HepG2 (cell line): ENCODE results near the gene CES3. TPM values are rescaled to one million over a fixed set of nuclear protein-coding genes. Genes with fewer than 3 reads are reported as not detected.

ENCODE experiments used
- FOXK1 ChIP-seq: sonication (generic); formaldehyde crosslinking; IDR thresholded peaks from 2 replicates; pipeline ENCODE4 v1.4.0; 2020; ENCODE audit warnings: low read depth, missing genetic modification reagents, borderline replicate concordance
- IKZF1 ChIP-seq: fragments of 450-650 bp; IDR thresholded peaks from 2 replicates; pipeline ENCODE4 v1.7.1; 2016
- KMT2A ChIP-seq: sonication (generic); formaldehyde crosslinking; IDR thresholded peaks from 2 replicates; pipeline ENCODE4 v1.4.0; 2020; ENCODE audit warnings: missing genetic modification reagents
- PHF5A ChIP-seq: IDR thresholded peaks from one replicate; pipeline ENCODE4 v1.6.1; 2018; ENCODE audit warnings: low read depth, missing genetic modification reagents; ENCODE audit not compliant: unreplicated experiment
- SMC3 ChIP-seq: IDR thresholded peaks from 2 replicates; pipeline ENCODE4 v1.6.1; 2011; ENCODE audit warnings: low read length, improper control_type of control experiment
- SOX6 ChIP-seq, 2 experiments: fragments of 450-650 bp in 1 of 2; sonication (generic) in 1 of 2; formaldehyde crosslinking in 1 of 2; IDR thresholded peaks; 2 replicates each; pipeline versions ENCODE4 v1.4.0 to v1.6.1; 2017 to 2020; ENCODE audit warnings: antibody characterized with exemption in 1 of 2, mild to moderate bottlenecking in 1 of 2, missing genetic modification reagents in 1 of 2
- SP4 ChIP-seq: sonication (generic); formaldehyde crosslinking; IDR thresholded peaks from 2 replicates; pipeline ENCODE4 v1.8.1; 2023; ENCODE audit warnings: mild to moderate bottlenecking, missing genetic modification reagents
- U2AF2 ChIP-seq: fragments of 200-400 bp; formaldehyde crosslinking; IDR thresholded peaks from 2 replicates; pipeline ENCODE4 v1.6.1; 2017; ENCODE audit warnings: low read depth, mild to moderate bottlenecking, low read length
- ZNF143 ChIP-seq: sonication (generic); formaldehyde crosslinking; IDR thresholded peaks from 2 replicates; pipeline ENCODE4 v1.4.0; 2020; ENCODE audit warnings: missing genetic modification reagents
- ZNF468 ChIP-seq: sonication (generic); formaldehyde crosslinking; IDR thresholded peaks from 2 replicates; pipeline ENCODE4 v1.8.0; 2022; ENCODE audit warnings: mild to moderate bottlenecking, moderate library complexity, missing genetic modification reagents
- ZNF556 ChIP-seq: sonication (generic); formaldehyde crosslinking; IDR thresholded peaks from 2 replicates; pipeline ENCODE4 v1.4.0; 2020; ENCODE audit warnings: mild to moderate bottlenecking, missing genetic modification reagents, borderline replicate concordance
- ZNF558 ChIP-seq: sonication (generic); formaldehyde crosslinking; IDR thresholded peaks from 2 replicates; pipeline ENCODE4 v1.9.0; 2022; ENCODE audit warnings: mild to moderate bottlenecking, missing genetic modification reagents, borderline replicate concordance
- ZNF652 ChIP-seq: IDR thresholded peaks from 2 replicates; pipeline ENCODE4 v1.6.1; 2016; ENCODE audit warnings: low read depth, borderline replicate concordance
- ZNF713 ChIP-seq: sonication (generic); formaldehyde crosslinking; IDR thresholded peaks from 2 replicates; pipeline ENCODE4 v1.4.0; 2020; ENCODE audit warnings: mild to moderate bottlenecking, missing genetic modification reagents
- ZNF883 ChIP-seq: sonication (generic); formaldehyde crosslinking; IDR thresholded peaks from 2 replicates; pipeline ENCODE4 v1.5.1; 2020; ENCODE audit warnings: mild to moderate bottlenecking, missing genetic modification reagents; ENCODE audit errors: not compliant biosample characterization
- polyA plus RNA-seq, 8 experiments: library from polyadenylated mRNA; depleted of rRNA in 3 of 8; stranded (reverse) in 7 of 8; unstranded in 1 of 8; fragments of >200 nt; fragmentation: Illumina TruSeq in 4 of 8; extraction: Trizol in 4 of 8; gene quantifications; 2 replicates each; pipeline versions ENCODE4 v1.2.1 to v1.2.3, GENCODE V29; 2011 to 2016; ENCODE audit warnings: low read depth in 4 of 8, missing spikeins in 1 of 8, mixed read lengths in 1 of 8; ENCODE audit not compliant: insufficient read depth in 1 of 8
- total RNA-seq, 5 experiments: library from RNA; depleted of rRNA; stranded (reverse); fragments of >200 nt; fragmentation: Illumina TruSeq; extraction: Trizol; gene quantifications; 2 replicates each; pipeline ENCODE4 v1.2.3, GENCODE V29; 2016; ENCODE audit warnings: low read depth in 1 of 5
- TF ChIP-seq, protein P1 (sequence below): sonication (generic); formaldehyde crosslinking; IDR thresholded peaks from 2 replicates; pipeline ENCODE4 v1.8.1; 2023; ENCODE audit warnings: mild to moderate bottlenecking, missing genetic modification reagents
- TF ChIP-seq, protein P2 (sequence below): sonication (generic); formaldehyde crosslinking; IDR thresholded peaks from 2 replicates; pipeline ENCODE4 v1.5.1; 2020; ENCODE audit warnings: mild to moderate bottlenecking, missing genetic modification reagents
- TF ChIP-seq, protein P3 (sequence below): sonication (generic); formaldehyde crosslinking; IDR thresholded peaks from 2 replicates; pipeline ENCODE4 v1.5.0; 2020; ENCODE audit warnings: mild to moderate bottlenecking, missing genetic modification reagents, moderate library complexity
- TF ChIP-seq, protein P4 (sequence below): sonication (generic); formaldehyde crosslinking; IDR thresholded peaks from 2 replicates; pipeline ENCODE4 v1.4.0; 2020; ENCODE audit warnings: mild to moderate bottlenecking, missing genetic modification reagents
- TF ChIP-seq, protein P5 (sequence below): sonication (generic); formaldehyde crosslinking; IDR thresholded peaks from 2 replicates; pipeline ENCODE4 v1.9.0; 2021; ENCODE audit warnings: missing genetic modification reagents, borderline replicate concordance

CES3 gene
- total and polyA plus RNA-seq, 2 of the 13 experiments (the other 11 are each of a cell fraction or from before 2014, with no cell fraction given): 6.6 to 17.4 TPM

DNA sequence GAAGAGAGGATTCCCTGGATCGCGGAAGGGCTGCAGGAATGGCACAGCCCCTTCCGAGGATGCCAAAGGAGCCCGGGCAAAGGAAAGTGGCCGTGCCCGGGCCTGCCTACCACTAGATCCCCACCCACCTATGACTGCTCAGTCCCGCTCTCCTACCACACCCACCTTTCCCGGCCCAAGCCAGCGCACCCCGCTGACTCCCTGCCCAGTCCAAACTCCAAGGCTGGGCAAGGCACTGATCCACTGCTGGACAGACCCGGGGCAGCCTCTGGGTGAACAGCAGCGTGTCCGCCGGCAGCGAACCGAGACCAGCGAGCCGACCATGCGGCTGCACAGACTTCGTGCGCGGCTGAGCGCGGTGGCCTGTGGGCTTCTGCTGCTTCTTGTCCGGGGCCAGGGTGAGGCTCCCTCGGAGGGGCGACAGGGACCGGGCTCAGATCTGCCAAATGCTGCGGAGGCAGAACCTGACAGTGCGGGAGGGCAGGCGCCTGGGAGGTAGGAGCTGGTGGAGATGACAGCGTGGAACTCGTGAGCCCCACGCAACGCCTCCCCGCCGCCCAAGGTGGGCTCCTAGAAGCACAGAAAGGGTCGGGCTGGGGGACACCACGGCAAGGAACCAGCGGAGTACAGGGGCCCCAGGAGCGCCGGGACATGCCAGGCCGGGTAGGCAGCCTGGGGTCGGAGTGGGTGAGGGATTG lies 25.6 kb upstream of the CES3 start, which contains the start of gene CES2 (continued):
- TF ChIP-seq, protein P1, sequence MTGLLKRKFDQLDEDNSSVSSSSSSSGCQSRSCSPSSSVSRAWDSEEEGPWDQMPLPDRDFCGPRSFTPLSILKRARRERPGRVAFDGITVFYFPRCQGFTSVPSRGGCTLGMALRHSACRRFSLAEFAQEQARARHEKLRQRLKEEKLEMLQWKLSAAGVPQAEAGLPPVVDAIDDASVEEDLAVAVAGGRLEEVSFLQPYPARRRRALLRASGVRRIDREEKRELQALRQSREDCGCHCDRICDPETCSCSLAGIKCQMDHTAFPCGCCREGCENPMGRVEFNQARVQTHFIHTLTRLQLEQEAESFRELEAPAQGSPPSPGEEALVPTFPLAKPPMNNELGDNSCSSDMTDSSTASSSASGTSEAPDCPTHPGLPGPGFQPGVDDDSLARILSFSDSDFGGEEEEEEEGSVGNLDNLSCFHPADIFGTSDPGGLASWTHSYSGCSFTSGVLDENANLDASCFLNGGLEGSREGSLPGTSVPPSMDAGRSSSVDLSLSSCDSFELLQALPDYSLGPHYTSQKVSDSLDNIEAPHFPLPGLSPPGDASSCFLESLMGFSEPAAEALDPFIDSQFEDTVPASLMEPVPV: peak; percentile 86
- TF ChIP-seq, protein P2, sequence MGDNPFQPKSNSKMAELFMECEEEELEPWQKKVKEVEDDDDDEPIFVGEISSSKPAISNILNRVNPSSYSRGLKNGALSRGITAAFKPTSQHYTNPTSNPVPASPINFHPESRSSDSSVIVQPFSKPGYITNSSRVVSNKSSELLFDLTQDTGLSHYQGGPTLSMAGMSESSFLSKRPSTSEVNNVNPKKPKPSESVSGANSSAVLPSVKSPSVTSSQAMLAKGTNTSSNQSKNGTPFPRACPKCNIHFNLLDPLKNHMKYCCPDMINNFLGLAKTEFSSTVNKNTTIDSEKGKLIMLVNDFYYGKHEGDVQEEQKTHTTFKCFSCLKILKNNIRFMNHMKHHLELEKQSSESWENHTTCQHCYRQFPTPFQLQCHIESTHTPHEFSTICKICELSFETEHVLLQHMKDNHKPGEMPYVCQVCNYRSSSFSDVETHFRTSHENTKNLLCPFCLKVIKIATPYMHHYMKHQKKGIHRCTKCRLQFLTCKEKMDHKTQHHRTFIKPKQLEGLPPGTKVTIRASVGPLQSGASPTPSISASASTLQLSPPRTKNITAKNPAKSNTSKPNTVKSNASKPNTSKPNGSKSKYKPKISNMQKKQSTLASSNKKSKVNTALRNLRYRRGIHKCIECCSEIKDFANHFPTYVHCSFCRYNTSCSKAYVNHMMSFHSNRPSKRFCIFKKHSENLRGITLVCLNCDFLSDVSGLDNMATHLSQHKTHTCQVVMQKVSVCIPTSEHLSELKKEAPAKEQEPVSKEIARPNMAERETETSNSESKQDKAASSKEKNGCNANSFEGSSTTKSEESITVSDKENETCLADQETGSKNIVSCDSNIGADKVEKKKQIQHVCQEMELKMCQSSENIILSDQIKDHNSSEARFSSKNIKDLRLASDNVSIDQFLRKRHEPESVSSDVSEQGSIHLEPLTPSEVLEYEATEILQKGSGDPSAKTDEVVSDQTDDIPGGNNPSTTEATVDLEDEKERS (CRISPR knock-in tag): no peak
- TF ChIP-seq, protein P3, sequence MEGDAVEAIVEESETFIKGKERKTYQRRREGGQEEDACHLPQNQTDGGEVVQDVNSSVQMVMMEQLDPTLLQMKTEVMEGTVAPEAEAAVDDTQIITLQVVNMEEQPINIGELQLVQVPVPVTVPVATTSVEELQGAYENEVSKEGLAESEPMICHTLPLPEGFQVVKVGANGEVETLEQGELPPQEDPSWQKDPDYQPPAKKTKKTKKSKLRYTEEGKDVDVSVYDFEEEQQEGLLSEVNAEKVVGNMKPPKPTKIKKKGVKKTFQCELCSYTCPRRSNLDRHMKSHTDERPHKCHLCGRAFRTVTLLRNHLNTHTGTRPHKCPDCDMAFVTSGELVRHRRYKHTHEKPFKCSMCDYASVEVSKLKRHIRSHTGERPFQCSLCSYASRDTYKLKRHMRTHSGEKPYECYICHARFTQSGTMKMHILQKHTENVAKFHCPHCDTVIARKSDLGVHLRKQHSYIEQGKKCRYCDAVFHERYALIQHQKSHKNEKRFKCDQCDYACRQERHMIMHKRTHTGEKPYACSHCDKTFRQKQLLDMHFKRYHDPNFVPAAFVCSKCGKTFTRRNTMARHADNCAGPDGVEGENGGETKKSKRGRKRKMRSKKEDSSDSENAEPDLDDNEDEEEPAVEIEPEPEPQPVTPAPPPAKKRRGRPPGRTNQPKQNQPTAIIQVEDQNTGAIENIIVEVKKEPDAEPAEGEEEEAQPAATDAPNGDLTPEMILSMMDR: peak; percentile 35; the same call in 1 of the 2 replicates
- TF ChIP-seq, protein P4, sequence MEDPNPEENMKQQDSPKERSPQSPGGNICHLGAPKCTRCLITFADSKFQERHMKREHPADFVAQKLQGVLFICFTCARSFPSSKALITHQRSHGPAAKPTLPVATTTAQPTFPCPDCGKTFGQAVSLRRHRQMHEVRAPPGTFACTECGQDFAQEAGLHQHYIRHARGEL (CRISPR knock-in tag): peak; percentile 69; the same call in 1 of the 2 replicates
- TF ChIP-seq PHF5A (peak; percentile 44), ZNF652 (CRISPR knock-in tag) (no peak), SMC3 (no peak), ZNF143 (peak; percentile 18; the same call in 1 of the 2 replicates), SP4 (peak; percentile 72; the same call in 1 of the 2 replicates), U2AF2 (no peak), ZNF713 (CRISPR knock-in tag) (0 out of 2 replicates have a peak, but pooled peaks have one; percentile 34), KMT2A (CRISPR knock-in tag) (peak; percentile 72; the same call in 1 of the 2 replicates), ZNF556 (CRISPR knock-in tag) (peak; percentile 19; the same call in 1 of the 2 replicates), ZNF558 (peak; percentile 80; the same call in 1 of the 2 replicates), IKZF1 (no peak), FOXK1 (CRISPR knock-in tag) (no peak), SOX6 (IDR thresholded peaks at IDR 0.05) (no peak), SOX6 (CRISPR knock-in tag; IDR thresholded peaks at IDR 0.05) (0 out of 2 replicates have a peak, but pooled peaks have one; percentile 21), ZNF468 (CRISPR knock-in tag) (peak; percentile 81; the same call in 1 of the 2 replicates), ZNF883 (CRISPR knock-in tag) (peak; percentile 67)
- TF ChIP-seq, protein P5, sequence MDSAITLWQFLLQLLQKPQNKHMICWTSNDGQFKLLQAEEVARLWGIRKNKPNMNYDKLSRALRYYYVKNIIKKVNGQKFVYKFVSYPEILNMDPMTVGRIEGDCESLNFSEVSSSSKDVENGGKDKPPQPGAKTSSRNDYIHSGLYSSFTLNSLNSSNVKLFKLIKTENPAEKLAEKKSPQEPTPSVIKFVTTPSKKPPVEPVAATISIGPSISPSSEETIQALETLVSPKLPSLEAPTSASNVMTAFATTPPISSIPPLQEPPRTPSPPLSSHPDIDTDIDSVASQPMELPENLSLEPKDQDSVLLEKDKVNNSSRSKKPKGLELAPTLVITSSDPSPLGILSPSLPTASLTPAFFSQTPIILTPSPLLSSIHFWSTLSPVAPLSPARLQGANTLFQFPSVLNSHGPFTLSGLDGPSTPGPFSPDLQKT (CRISPR knock-in tag): no peak
